B cell (primary cell): Measurements from ENCODE around the gene MAPK10. TPM values are rescaled to one million over a fixed set of nuclear protein-coding genes. Genes with fewer than 3 reads are reported as not detected.

Experiments
- ATAC-seq: fragments of 200-7000 bp; cut with Tn5 transposase; one replicate; pipeline ENCODE4 v1.10.0; 2021; ENCODE audit warnings: low read depth, mild to moderate bottlenecking, moderate number of reproducible peaks, moderate library complexity
- CTCF ChIA-PET: fragments of 350-600 bp; sonication (Branson Sonifier 250); formaldehyde crosslinking; loops from one replicate; lab custom pipeline; 2021; ENCODE audit warnings: antibody characterized with exemption, inconsistent platforms; lab: Charles Lee
- POLR2A ChIA-PET: fragments of 350-600 bp; sonication (Branson Sonifier 250); formaldehyde crosslinking; loops from one replicate; lab custom pipeline; 2021; ENCODE audit warnings: antibody characterized with exemption; lab: Charles Lee
- DNase-seq: peaks from one replicate; pipeline ENCODE4 v3.0.0; 2013
- H2AFZ ChIP-seq: 2 replicates; pipeline ENCODE4 v1.6.1; 2012; ENCODE audit warnings: mild to moderate bottlenecking, low read depth, low read length; ENCODE audit not compliant: insufficient read depth, poor library complexity, severe bottlenecking
- H3K27ac ChIP-seq, 2 donors: 1 replicate in 1 of 2; 2 replicates in 1 of 2; pipeline ENCODE4 v1.5.1; 2012 to 2013; ENCODE audit warnings: low read length in 2 of 2, mild to moderate bottlenecking in 2 of 2, moderate library complexity in 1 of 2
- H3K27me3 ChIP-seq, 4 experiments: fragments of 200-600 bp in 1 of 4; sonication (generic) in 1 of 4; replicated peaks in 1 of 4; 1 replicate in 2 of 4; 2 replicates in 2 of 4; pipeline versions ENCODE4 v1.6.1 to v1.7.0; 2013 to 2016; ENCODE audit warnings: low read length in 3 of 4, mild to moderate bottlenecking in 2 of 4, mixed read lengths in 1 of 4, moderate library complexity in 1 of 4; ENCODE audit not compliant: insufficient read depth in 4 of 4, control insufficient read depth in 3 of 4; ENCODE audit errors: control extremely low read depth in 1 of 4
- H3K36me3 ChIP-seq, 2 experiments: replicated peaks in 1 of 2; 1 replicate in 1 of 2; 2 replicates in 1 of 2; pipeline versions ENCODE4 v1.6.1 to v1.7.1; 2013; ENCODE audit warnings: low read length in 1 of 2; ENCODE audit not compliant: insufficient read depth in 2 of 2, control insufficient read depth in 1 of 2; ENCODE audit errors: control extremely low read depth in 1 of 2, extremely low read depth in 1 of 2
- H3K4me1 ChIP-seq, 2 donors: fragments of 200-600 bp in 1 of 2; sonication (generic) in 1 of 2; 1 replicate in 1 of 2; 2 replicates in 1 of 2; pipeline versions ENCODE4 v1.5.1 to v1.6.1; 2013 to 2017; ENCODE audit warnings: low read length in 2 of 2; ENCODE audit not compliant: control insufficient read depth in 2 of 2, insufficient read depth in 2 of 2
- H3K4me2 ChIP-seq: replicated peaks from 2 replicates; pipeline ENCODE3; 2012; ENCODE audit warnings: mild to moderate bottlenecking, low read depth, low read length; ENCODE audit not compliant: poor library complexity, severe bottlenecking
- H3K4me3 ChIP-seq, 5 experiments: fragments of 200-600 bp in 1 of 5; sonication (generic) in 1 of 5; 1 replicate in 3 of 5; 2 replicates in 2 of 5; pipeline versions ENCODE4 v1.5.1 to v1.7.0; 2011 to 2016; ENCODE audit warnings: low read length in 4 of 5, mild to moderate bottlenecking in 4 of 5, low read depth in 2 of 5, control low read depth in 1 of 5, moderate library complexity in 1 of 5; ENCODE audit not compliant: insufficient read depth in 1 of 5; ENCODE audit errors: control extremely low read depth in 1 of 5, extremely low read depth in 1 of 5
- H3K79me2 ChIP-seq: fragments of 200-600 bp; sonication (generic); one replicate; pipeline ENCODE4 v1.6.0; 2016; ENCODE audit warnings: low read length; ENCODE audit not compliant: control insufficient read depth, insufficient read depth
- H3K9ac ChIP-seq: fragments of 200-600 bp; sonication (generic); 2 replicates; pipeline ENCODE4 v1.6.1; 2017; ENCODE audit warnings: mild to moderate bottlenecking, low read length, moderate library complexity
- H3K9me3 ChIP-seq, 3 donors: one replicate each; pipeline versions ENCODE4 v1.6.1 to v1.7.1; 2013; ENCODE audit warnings: low read length in 2 of 3; ENCODE audit not compliant: control insufficient read depth in 2 of 3, insufficient read depth in 1 of 3; ENCODE audit errors: control extremely low read depth in 1 of 3
- H4K20me1 ChIP-seq: 2 replicates; pipeline ENCODE4 v1.6.0; 2012; ENCODE audit warnings: mild to moderate bottlenecking, low read length; ENCODE audit not compliant: insufficient read depth, control insufficient read depth, poor library complexity, severe bottlenecking
- H3K27ac Mint-ChIP-seq: one replicate; pipeline ENCODE4 v1.8.0; 2021; ENCODE audit warnings: mixed read lengths
- H3K27me3 Mint-ChIP-seq: one replicate; pipeline ENCODE4 v1.8.0; 2021; ENCODE audit warnings: mixed read lengths
- H3K4me1 Mint-ChIP-seq: one replicate; pipeline ENCODE4 v1.8.0; 2021; ENCODE audit warnings: mixed read lengths
- H3K4me3 Mint-ChIP-seq: one replicate; pipeline ENCODE4 v1.8.0; 2021; ENCODE audit warnings: mixed read lengths
- H3K9me3 Mint-ChIP-seq: one replicate; pipeline ENCODE4 v1.8.0; 2022; ENCODE audit warnings: mixed read lengths; ENCODE audit not compliant: insufficient read depth
- EZH2 ChIP-seq: IDR thresholded peaks from 2 replicates; pipeline ENCODE4 v1.6.1; 2012; ENCODE audit warnings: borderline replicate concordance, low read depth, mild to moderate bottlenecking, moderate library complexity, low read length; ENCODE audit not compliant: insufficient read depth, poor library complexity, severe bottlenecking
- WGBS: methylation state at CpG from one replicate; pipeline ENCODE4 v1.1.5; 2013; ENCODE audit warnings: missing lambda C conversion rate; ENCODE audit not compliant: insufficient coverage; 5-methylcytosine and 5-hydroxymethylcytosine counted together
- intact Hi-C: fragments of 100-400 bp; cut with micrococcal nuclease; formaldehyde crosslinking; loops from one replicate; pipeline ENCODE4 v1.10.0; 2022
- polyA plus RNA-seq: library from polyadenylated mRNA; depleted of rRNA; stranded (reverse); fragments of >200 nt; gene quantifications from 2 replicates; pipeline ENCODE4 v1.2.3, GENCODE V29; 2012
- total RNA-seq, 2 donors: library from RNA; stranded (reverse); fragments of 120-200 nt in 1 of 2; gene quantifications; 1 replicate in 1 of 2; 2 replicates in 1 of 2; pipeline versions ENCODE4 v1.2.3 to v1.2.4, GENCODE V29; 2013 to 2022
- TF ChIP-seq, protein P1 (sequence below): fragments of 200-600 bp; IDR thresholded peaks from one replicate; pipeline ENCODE4 v1.8.0; 2022; ENCODE audit warnings: antibody characterized with exemption, mild to moderate bottlenecking

MAPK10 gene
- total and polyA plus RNA-seq, 2 donors (not counting 1 experiment from before 2014, with no cell fraction given): 0.03 to 3.1 TPM

DNA sequence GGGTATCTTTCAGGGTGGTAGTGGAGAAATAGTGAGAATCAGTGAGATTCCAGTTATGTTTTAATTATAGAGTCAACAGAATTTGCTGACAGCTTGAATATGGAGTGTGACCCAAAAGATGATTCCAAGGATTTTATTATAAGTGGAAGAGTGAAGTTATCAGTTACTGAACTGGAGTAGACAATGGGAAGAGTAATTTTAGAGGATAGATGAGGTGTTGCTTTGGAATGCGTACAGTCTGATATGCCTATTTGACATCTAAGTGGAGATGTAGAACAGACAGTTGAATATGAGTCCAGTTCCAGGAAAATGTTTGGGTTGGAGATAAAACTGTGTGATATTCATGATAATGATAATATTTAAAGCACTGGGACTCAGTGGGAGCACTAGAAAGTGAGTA is 174.2 kb downstream of the MAPK10 start:
- no peak overlapping the region for H2AFZ ChIP-seq
- no peak overlapping the region for H3K27ac ChIP-seq
- CTCF ChIA-PET: no interaction called here
- H3K79me2 ChIP-seq: no peaks in the 10 kb centered on the region
- H3K4me1 ChIP-seq: no peaks in the 10 kb centered on the region
- no peak overlapping the region for H3K4me3 ChIP-seq
- POLR2A ChIA-PET: no interaction called here
- no peaks in the 10 kb centered on the region for H3K27me3 ChIP-seq
- no peak for DNase-seq
- H3K4me1 Mint-ChIP-seq: no peaks in the 10 kb centered on the region
- WGBS: 90% methylated on average over 1 of the region's 1 CpG
- H3K27me3 Mint-ChIP-seq: no peaks in the 10 kb centered on the region
- peaks cover 0 to 1% (median 0%) of the 10 kb centered on the region in 3 donors for H3K9me3 ChIP-seq
- peaks cover 7% of the 10 kb centered on the region for H3K9me3 Mint-ChIP-seq
- H3K4me3 Mint-ChIP-seq: no peak overlapping the region
- no peak overlapping the region for H3K9ac ChIP-seq
- ATAC-seq: no peak
- no peaks in the 10 kb centered on the region for H4K20me1 ChIP-seq
- H3K27ac Mint-ChIP-seq: no peak overlapping the region
- H3K4me2 ChIP-seq: no peak overlapping the region
- intact Hi-C loops: no loop called here
- H3K36me3 ChIP-seq: no peaks in the 10 kb centered on the region
- no peak for TF ChIP-seq EZH2

DNA sequence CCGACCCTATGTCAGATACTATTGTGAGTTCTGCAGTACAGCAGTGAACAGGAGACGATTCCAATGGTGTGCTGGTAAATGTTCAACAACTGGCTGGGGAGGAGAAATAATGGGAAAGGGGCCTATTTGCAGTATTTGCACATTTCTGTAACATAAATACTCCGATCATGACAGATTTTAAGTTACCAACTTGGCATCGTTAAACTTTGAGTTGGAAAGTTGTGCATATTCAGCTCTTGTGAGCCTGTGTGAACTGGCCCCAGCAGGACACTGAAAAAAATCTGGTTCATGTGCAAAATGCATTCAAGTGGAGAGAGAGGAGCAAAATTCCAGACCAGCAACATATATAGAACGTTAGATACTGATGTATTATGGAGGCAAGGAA is 175.0 kb downstream of the MAPK10 start:
- Histone ChIP-seq H3K27ac (no peak overlapping the region), H3K27me3 (no peaks in the 10 kb centered on the region), H3K4me2 (no peak overlapping the region), H3K79me2 (no peaks in the 10 kb centered on the region), H3K4me3 (no peak overlapping the region), H3K9me3 (peaks cover 0 to 1% (median 0%) of the 10 kb centered on the region in 3 donors), H3K4me1 (no peaks in the 10 kb centered on the region), H3K9ac (no peak overlapping the region), H2AFZ (no peak overlapping the region), H4K20me1 (no peaks in the 10 kb centered on the region), H3K36me3 (no peaks in the 10 kb centered on the region)
- DNase-seq (no peak), ATAC-seq (no peak)
- Mint-ChIP-seq H3K4me1 (no peaks in the 10 kb centered on the region), H3K9me3 (peaks cover 8% of the 10 kb centered on the region), H3K27me3 (no peaks in the 10 kb centered on the region), H3K27ac (no peak overlapping the region), H3K4me3 (no peak overlapping the region)
- TF ChIP-seq, protein P1, sequence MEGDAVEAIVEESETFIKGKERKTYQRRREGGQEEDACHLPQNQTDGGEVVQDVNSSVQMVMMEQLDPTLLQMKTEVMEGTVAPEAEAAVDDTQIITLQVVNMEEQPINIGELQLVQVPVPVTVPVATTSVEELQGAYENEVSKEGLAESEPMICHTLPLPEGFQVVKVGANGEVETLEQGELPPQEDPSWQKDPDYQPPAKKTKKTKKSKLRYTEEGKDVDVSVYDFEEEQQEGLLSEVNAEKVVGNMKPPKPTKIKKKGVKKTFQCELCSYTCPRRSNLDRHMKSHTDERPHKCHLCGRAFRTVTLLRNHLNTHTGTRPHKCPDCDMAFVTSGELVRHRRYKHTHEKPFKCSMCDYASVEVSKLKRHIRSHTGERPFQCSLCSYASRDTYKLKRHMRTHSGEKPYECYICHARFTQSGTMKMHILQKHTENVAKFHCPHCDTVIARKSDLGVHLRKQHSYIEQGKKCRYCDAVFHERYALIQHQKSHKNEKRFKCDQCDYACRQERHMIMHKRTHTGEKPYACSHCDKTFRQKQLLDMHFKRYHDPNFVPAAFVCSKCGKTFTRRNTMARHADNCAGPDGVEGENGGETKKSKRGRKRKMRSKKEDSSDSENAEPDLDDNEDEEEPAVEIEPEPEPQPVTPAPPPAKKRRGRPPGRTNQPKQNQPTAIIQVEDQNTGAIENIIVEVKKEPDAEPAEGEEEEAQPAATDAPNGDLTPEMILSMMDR: no peak
- no peak for TF ChIP-seq EZH2
- intact Hi-C loops: no loop called here
- POLR2A ChIA-PET: no interaction called here
- WGBS: 90% methylated on average over 3 of the region's 5 CpGs
- CTCF ChIA-PET: no interaction called here
